ENCODE results near the gene RPL23. TPM values are rescaled to one million over a fixed set of nuclear protein-coding genes. Genes with fewer than 3 reads are reported as not detected.

Gene RPL23
- total and polyA plus RNA-seq, 9 of the 15 experiments (the other 6 are each of a cell fraction or from before 2014, with no cell fraction given), result 1,745 to 3,667 (median 3,096) TPM

DNA sequence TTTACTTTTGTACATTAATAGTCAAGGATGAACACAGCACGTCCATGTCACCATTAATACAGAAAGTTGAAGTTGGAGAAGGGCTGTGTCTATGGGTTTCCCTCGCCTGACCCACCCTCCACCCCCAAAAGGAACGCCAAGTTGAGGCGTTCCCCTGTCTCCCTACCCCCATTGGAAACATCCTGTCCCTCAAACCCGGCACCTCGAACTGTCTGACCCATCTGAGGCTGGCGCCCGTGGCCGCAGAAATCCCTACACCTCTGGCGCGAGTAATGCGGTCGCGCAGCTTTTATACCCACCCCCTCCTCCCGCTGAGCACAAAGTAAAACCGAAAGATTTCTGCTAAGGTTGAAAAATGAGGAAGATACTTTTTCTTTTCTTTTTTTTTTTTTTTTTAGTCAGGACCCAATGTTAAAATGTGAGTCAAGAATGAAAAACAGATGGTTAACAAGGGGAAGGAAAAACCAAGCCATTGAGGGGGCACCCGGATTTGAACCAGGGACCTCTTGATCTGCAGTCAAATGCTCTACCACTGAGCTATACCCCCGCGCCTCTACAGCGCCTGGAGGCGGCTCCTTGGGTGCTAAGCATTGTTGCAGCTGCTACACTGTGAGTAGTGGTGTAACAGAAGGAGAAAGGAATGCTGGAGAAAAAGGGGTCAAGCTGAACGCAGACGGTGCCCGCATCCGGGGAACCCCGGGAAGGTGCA lies 15.4 kb upstream of the RPL23 start (continued):
- TF ChIP-seq ZNF592 (IDR thresholded peaks at IDR 0.05) (peak; percentile 74; the same call in 1 of the 2 replicates), THAP7 (CRISPR knock-in tag; IDR thresholded peaks at IDR 0.05) (no peak), ARID3A (IDR thresholded peaks at IDR 0.05; ENCODE audit: borderline replicate concordance, low read depth, low read length) (no peak), TEAD2 (tag; IDR thresholded peaks at IDR 0.05) (no peak), SOX6 (IDR thresholded peaks at IDR 0.05) (peak; percentile 62), ZNF253 (CRISPR knock-in tag; conservative IDR thresholded peaks at IDR 0.05) (no peak), HNRNPK (IDR thresholded peaks at IDR 0.05; ENCODE audit: low read depth, low read length, poor library complexity, severe bottlenecking) (no peak), ZNF764 (CRISPR knock-in tag; IDR thresholded peaks at IDR 0.05; ENCODE audit: low read depth) (no peak), ZNF175 (CRISPR knock-in tag; IDR thresholded peaks at IDR 0.05; ENCODE audit: low read depth) (no peak), HDAC1 (IDR thresholded peaks at IDR 0.05) (peak; percentile 11 to 91; a peak in 3 of 4 replicates), PHF21A (IDR thresholded peaks at IDR 0.05; ENCODE audit: borderline replicate concordance, low read depth) (no peak), ESRRA (IDR thresholded peaks at IDR 0.05; ENCODE audit: borderline replicate concordance, low read depth) (no peak), ZNF184 (CRISPR knock-in tag; IDR thresholded peaks at IDR 0.05) (no peak), NR2C1 (IDR thresholded peaks at IDR 0.05) (peak; percentile 39; the same call in 1 of the 2 replicates), NR2C1 (tag; IDR thresholded peaks at IDR 0.05) (no peak), YBX1 (IDR thresholded peaks at IDR 0.05) (no peak), ZNF584 (CRISPR knock-in tag; IDR thresholded peaks at IDR 0.05; ENCODE audit: low read depth) (no peak; the same call in 1 of the 2 replicates), C11orf30 (IDR thresholded peaks at IDR 0.05; ENCODE audit: low read depth) (no peak), ZNF511 (CRISPR knock-in tag; IDR thresholded peaks at IDR 0.05) (no peak; the same call in 1 of the 2 replicates), SIN3B (IDR thresholded peaks at IDR 0.05; ENCODE audit: low read depth) (no peak), NFIC (IDR thresholded peaks at IDR 0.05) (peak; percentile 66; the same call in 1 of the 2 replicates)
